Glutamatergic neuron (in vitro differentiated cells): ENCODE data around the gene LPAR2. TPM values are rescaled to one million over a fixed set of nuclear protein-coding genes. Genes with fewer than 3 reads are reported as not detected.
A peak's percentile ranks its signal among the peaks of the same experiment; 100 is the strongest.

Experiments used
- DNase-seq: peaks from one replicate; pipeline ENCODE4 v3.0.0; 2022
- H3K27ac Mint-ChIP-seq: one replicate; pipeline ENCODE4 v1.8.0; 2020; ENCODE audit warnings: mild to moderate bottlenecking, mixed read lengths, inconsistent platforms; ENCODE audit not compliant: unreplicated experiment
- H3K27me3 Mint-ChIP-seq: one replicate; pipeline ENCODE4 v1.8.0; 2020; ENCODE audit warnings: mild to moderate bottlenecking, moderate library complexity, mixed read lengths, inconsistent platforms; ENCODE audit not compliant: unreplicated experiment
- H3K36me3 Mint-ChIP-seq: one replicate; pipeline ENCODE4 v1.8.0; 2020; ENCODE audit warnings: mild to moderate bottlenecking, mixed read lengths, inconsistent platforms; ENCODE audit not compliant: unreplicated experiment
- H3K4me1 Mint-ChIP-seq: one replicate; pipeline ENCODE4 v1.8.0; 2020; ENCODE audit warnings: mild to moderate bottlenecking, low read depth, mixed read lengths, inconsistent platforms; ENCODE audit not compliant: unreplicated experiment
- H3K4me3 Mint-ChIP-seq: one replicate; pipeline ENCODE4 v1.8.0; 2020; ENCODE audit warnings: mild to moderate bottlenecking, mixed read lengths, inconsistent platforms; ENCODE audit not compliant: unreplicated experiment
- H3K9me3 Mint-ChIP-seq: one replicate; pipeline ENCODE4 v1.8.0; 2020; ENCODE audit warnings: mild to moderate bottlenecking, moderate library complexity, mixed read lengths, inconsistent platforms; ENCODE audit not compliant: unreplicated experiment
- CTCF ChIP-seq: fragments of 200-600 bp; sonication (generic); IDR thresholded peaks from one replicate; pipeline ENCODE4 v1.5.0; 2021; ENCODE audit not compliant: partially characterized antibody, unreplicated experiment
- total RNA-seq: library from RNA; stranded (reverse); fragmentation: NEBNext Ultra II Directional; extraction: Animal tissue kit (Norgen Biotek cat#: 25700); gene quantifications from one replicate; pipeline ENCODE4 v1.2.1, GENCODE V29; 2021; ENCODE audit not compliant: unreplicated experiment

LPAR2 gene
- total RNA-seq, 1 donor from 2014 or later = 364 TPM

DNA sequence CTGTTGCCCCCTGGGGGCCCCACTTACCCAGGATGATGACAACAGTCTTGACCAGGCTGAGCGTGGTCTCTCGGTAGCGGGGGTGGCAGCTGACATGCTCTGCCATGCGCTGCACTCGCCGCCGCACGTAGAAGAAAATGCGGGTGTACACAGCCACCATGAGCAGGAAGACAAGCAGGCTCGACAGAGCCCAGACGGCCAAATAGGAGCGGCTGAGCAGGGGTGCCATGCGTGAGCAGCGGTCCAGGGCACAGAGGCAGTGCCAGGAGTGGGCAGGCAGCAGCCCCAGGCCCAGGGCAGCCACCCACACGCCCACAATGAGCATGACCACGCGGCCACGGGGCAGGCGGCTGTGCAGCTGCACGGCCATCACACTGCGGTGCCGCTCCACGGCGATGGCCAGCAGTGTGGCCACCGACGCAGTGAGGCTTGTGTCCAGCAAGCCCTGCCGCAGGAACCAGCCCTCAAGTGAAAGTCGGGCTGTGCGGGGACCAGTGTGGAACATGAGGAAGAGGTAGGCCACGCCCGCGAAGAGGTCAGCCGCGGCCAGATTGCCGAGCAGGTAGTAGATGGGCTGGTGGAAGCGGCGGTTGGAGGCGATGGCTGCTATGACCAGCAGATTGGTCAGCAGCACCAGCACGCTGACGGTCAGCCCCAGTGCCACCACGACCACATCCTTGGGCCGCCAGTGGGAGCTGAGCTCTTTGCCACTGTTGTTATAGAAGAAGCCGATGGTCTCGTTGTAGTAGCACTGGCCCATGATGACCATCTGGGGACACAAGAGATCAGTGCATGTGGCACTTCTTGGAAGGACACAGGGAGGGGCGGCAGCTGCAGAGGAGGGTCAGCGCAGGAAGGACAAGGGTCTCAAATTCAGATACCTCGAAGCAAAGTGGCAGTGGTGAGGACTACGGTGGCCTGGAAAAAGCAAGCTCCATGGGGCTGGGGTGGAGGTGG is 1.2 kb downstream of the LPAR2 start:
- H3K36me3 Mint-ChIP-seq = no peaks in the 10 kb centered on the region
- peaks cover 16% of the 10 kb centered on the region for H3K27me3 Mint-ChIP-seq
- peak overlapping the region; percentile 93 for H3K4me3 Mint-ChIP-seq
- H3K27ac Mint-ChIP-seq = peak overlapping the region; percentile 100
- no peak for TF ChIP-seq CTCF
- H3K9me3 Mint-ChIP-seq = peaks cover 21% of the 10 kb centered on the region
- no peak for DNase-seq
- peaks cover 23% of the 10 kb centered on the region for H3K4me1 Mint-ChIP-seq

DNA sequence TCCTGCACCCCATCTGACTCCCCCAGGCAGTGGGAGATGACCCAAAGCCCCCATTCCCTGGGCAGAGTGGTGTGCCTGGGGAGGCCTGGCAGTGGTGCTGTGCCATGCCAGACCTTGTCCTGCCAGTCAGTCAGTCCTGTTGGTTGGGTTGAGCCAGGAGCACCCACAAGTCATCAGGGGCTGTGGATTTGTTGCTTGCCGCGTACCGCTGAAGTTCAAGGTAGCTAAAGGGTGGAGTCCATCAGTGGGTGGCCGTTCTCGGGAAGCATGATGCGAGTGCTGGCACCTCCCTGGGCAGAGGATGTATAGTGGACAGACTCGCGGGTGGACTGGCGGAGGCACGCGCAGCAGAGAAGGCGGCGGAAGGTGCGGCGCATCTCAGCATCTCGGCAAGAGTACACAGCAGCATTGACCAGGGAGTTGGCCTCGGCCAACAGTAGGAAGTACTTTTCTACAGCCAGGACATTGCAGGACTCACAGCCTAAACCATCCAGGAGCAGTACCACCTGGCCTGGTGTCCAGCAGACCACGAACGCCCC is 3.9 kb downstream of the LPAR2 start:
- no peak for TF ChIP-seq CTCF
- no peak for DNase-seq
- Mint-ChIP-seq H3K4me1 (peaks cover 29% of the 10 kb centered on the region), H3K27me3 (peaks cover 20% of the 10 kb centered on the region), H3K4me3 (peak overlapping the region; percentile 65), H3K27ac (peak overlapping the region; percentile 33), H3K36me3 (no peaks in the 10 kb centered on the region), H3K9me3 (peaks cover 24% of the 10 kb centered on the region)

DNA sequence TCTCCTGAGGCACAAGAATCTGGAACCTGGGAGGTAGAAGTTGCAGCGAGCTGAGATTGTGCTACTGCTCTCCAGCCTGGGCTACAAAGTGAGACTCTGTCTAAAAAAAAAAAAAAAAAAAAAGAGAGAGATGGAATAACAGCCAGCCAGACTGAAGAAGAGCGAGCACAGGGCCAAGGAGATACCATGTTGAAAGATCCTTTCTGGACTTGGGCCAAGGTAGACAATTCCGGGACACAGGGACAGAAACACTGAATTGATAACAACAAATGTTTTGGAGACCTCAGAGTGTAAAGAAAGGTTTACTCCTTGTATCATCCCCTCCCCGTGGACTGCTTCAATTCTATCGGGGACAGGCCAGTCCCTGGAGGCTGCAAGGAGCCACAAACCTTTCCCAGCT is 4.6 kb downstream of the LPAR2 start:
- Mint-ChIP-seq H3K27me3 (peaks cover 19% of the 10 kb centered on the region), H3K9me3 (peaks cover 24% of the 10 kb centered on the region), H3K4me1 (peaks cover 33% of the 10 kb centered on the region), H3K36me3 (no peaks in the 10 kb centered on the region), H3K27ac (peak overlapping the region; percentile 28), H3K4me3 (peak overlapping the region; percentile 65)
- TF ChIP-seq CTCF = no peak
- no peak for DNase-seq

GRCh38 chr19:19619849-19620210 is 8.2 kb downstream of the LPAR2 start:
- no peak overlapping the region for H3K27ac Mint-ChIP-seq
- no peak for TF ChIP-seq CTCF
- H3K4me3 Mint-ChIP-seq = peak overlapping the region; percentile 34
- no peak for DNase-seq
- peaks cover 14% of the 10 kb centered on the region for H3K27me3 Mint-ChIP-seq
- H3K36me3 Mint-ChIP-seq = no peaks in the 10 kb centered on the region
- H3K9me3 Mint-ChIP-seq = peaks cover 21% of the 10 kb centered on the region
- peaks cover 34% of the 10 kb centered on the region for H3K4me1 Mint-ChIP-seq
